Karpas-422 (cell line): ENCODE data around the gene CDK15. TPM values are rescaled to one million over a fixed set of nuclear protein-coding genes. Genes with fewer than 3 reads are reported as not detected.
A peak's percentile ranks its signal among the peaks of the same experiment; 100 is the strongest.

Experiments used
- DNase-seq: peaks from one replicate; pipeline ENCODE4 v3.0.0-alpha.2; 2015
- H2AFZ ChIP-seq: fragments of 200-600 bp; sonication (generic); 2 replicates; pipeline ENCODE4 v1.6.1; 2014; ENCODE audit warnings: antibody characterized with exemption, low read length, mixed read lengths
- H3K27ac ChIP-seq: fragments of 200-600 bp; sonication (generic); 2 replicates; pipeline ENCODE4 v1.5.1; 2014; ENCODE audit warnings: mild to moderate bottlenecking, low read length, moderate library complexity
- H3K27me3 ChIP-seq: fragments of 200-600 bp; sonication (generic); 2 replicates; pipeline ENCODE4 v1.6.1; 2014; ENCODE audit warnings: low read length, mixed read lengths
- H3K36me3 ChIP-seq: fragments of 200-600 bp; sonication (generic); 2 replicates; pipeline ENCODE4 v1.6.1; 2014; ENCODE audit warnings: low read length, mixed read lengths; ENCODE audit not compliant: insufficient read depth
- H3K4me1 ChIP-seq: fragments of 200-600 bp; sonication (generic); 2 replicates; pipeline ENCODE4 v1.6.1; 2014; ENCODE audit warnings: mild to moderate bottlenecking, low read length, mixed read lengths
- H3K4me2 ChIP-seq: fragments of 200-600 bp; sonication (generic); 2 replicates; pipeline ENCODE4 v1.6.1; 2014; ENCODE audit warnings: low read length, low read depth, mild to moderate bottlenecking; ENCODE audit not compliant: poor library complexity, severe bottlenecking
- H3K4me3 ChIP-seq: fragments of 200-600 bp; sonication (generic); 2 replicates; pipeline ENCODE4 v1.5.1; 2014; ENCODE audit warnings: mild to moderate bottlenecking, antibody characterized with exemption, low read length, mixed read lengths
- H3K79me2 ChIP-seq: fragments of 200-600 bp; sonication (generic); 2 replicates; pipeline ENCODE4 v1.6.1; 2014; ENCODE audit warnings: mild to moderate bottlenecking, low read length, mixed read lengths
- H3K9ac ChIP-seq: fragments of 200-600 bp; sonication (generic); 2 replicates; pipeline ENCODE4 v1.6.0; 2014; ENCODE audit warnings: low read length
- H3K9me2 ChIP-seq: fragments of 200-600 bp; sonication (generic), shearing (Covaris generic); replicated peaks from 2 replicates; pipeline ENCODE4 v1.6.0; 2014; ENCODE audit warnings: mild to moderate bottlenecking, low read length, moderate library complexity; ENCODE audit not compliant: insufficient read depth
- H3K9me3 ChIP-seq: fragments of 300-700, 200-600 bp; sonication (generic); 2 replicates; pipeline ENCODE4 v1.6.1; 2014; ENCODE audit warnings: low read length, mixed read lengths
- H4K20me1 ChIP-seq: fragments of 200-600 bp; sonication (generic); 2 replicates; pipeline ENCODE4 v1.6.1; 2014; ENCODE audit warnings: mild to moderate bottlenecking, antibody characterized with exemption, low read length, low read depth; ENCODE audit not compliant: insufficient read depth
- total RNA-seq: library from RNA; depleted of rRNA; stranded (reverse); fragments of >200 nt; shearing (Covaris generic); gene quantifications from 2 replicates; pipeline ENCODE4 v1.2.3, GENCODE V29; 2014; ENCODE audit warnings: low replicate concordance

Gene CDK15
- total RNA-seq, 1 experiment from 2014 or later = not detected

DNA sequence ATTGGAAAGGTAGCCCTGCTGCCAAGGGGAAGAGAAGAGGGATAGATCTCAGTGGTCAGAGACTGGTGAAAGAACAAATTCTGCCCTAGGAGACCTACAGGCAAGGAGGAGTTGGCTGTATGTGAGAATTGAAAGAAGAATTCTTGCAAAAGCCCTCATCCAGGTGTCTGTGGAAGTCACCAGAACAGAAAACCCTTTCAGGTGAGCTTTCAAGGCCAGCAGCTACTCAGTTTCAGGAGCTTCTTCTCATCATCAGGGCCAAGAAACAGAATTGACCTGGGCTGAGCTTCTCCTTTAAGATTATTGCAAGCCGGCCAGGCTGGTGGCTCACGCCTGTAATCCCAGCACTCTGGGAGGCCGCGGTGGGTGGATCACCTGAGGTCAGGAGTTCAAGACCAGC is 110.2 kb downstream of the CDK15 start:
- H3K4me2 ChIP-seq = no peak overlapping the region
- H3K4me3 ChIP-seq = no peak overlapping the region
- H3K9ac ChIP-seq = no peak overlapping the region
- H2AFZ ChIP-seq = no peak overlapping the region
- H3K36me3 ChIP-seq = no peaks in the 10 kb centered on the region
- no peaks in the 10 kb centered on the region for H4K20me1 ChIP-seq
- no peak for DNase-seq
- H3K27me3 ChIP-seq = no peaks in the 10 kb centered on the region
- no peaks in the 10 kb centered on the region for H3K9me3 ChIP-seq
- H3K27ac ChIP-seq = no peak overlapping the region
- H3K9me2 ChIP-seq = no peaks in the 10 kb centered on the region
- no peaks in the 10 kb centered on the region for H3K79me2 ChIP-seq
- peaks cover 48% of the 10 kb centered on the region for H3K4me1 ChIP-seq

DNA sequence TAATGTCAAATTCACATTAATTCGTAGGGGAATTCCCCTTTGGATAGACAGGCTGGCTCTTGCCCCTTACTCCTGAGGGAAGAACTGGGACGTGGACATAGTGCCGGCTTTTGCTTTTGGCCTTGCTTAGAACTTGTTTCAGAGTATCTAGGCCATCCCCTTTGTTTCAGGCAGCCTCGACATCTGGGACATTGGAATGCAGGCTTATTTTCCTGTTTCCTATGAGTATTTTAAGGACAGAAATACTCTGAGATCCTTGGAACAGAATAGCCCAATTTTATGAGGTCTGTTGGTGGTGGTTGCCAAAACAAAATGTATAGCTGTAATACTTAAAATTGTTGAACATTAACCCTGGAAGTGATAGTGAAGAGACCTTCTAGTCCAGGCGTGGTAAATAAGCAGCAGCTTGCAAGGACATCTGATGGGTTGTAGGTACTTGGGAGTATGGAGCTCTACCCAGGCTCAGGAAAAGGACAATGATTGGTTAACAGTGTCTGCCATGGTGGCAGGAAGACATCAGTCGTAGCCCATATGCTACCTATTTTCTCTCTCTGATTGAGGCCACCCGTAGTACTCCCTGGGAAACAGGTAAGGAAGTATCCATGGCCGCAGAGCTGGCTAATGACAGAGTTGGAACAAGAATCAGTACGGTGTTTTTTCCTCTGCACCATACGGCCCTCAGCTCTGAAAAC is 112.4 kb downstream of the CDK15 start:
- Histone ChIP-seq H3K9me2 (no peaks in the 10 kb centered on the region), H3K27ac (no peak overlapping the region)

DNA sequence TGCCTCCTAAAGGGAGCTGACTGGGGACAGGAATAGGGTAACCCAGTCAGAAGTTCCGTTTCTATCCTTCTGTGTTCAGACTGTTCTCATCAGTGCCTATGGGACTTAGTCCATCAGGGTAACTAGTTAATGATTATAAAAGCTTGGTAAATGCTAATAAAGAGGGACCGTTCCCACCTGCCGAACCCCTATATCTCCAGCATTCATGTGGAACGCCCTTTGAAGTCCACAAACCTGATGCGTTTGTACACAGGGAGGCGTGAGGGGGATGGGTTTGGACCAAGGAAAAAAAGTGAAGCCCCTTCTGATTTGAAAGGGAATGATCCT is 112.9 kb downstream of the CDK15 start:
- Histone ChIP-seq H3K27me3 (no peaks in the 10 kb centered on the region), H3K9me2 (no peaks in the 10 kb centered on the region), H3K4me3 (no peak overlapping the region), H4K20me1 (no peaks in the 10 kb centered on the region), H3K9me3 (no peaks in the 10 kb centered on the region), H3K4me1 (peaks cover 39% of the 10 kb centered on the region), H3K36me3 (no peaks in the 10 kb centered on the region), H3K9ac (no peak overlapping the region), H2AFZ (no peak overlapping the region), H3K4me2 (no peak overlapping the region), H3K27ac (no peak overlapping the region), H3K79me2 (no peaks in the 10 kb centered on the region)
- no peak for DNase-seq

More for the DNA sequence above, 112.4 kb downstream of the CDK15 start:
- no peaks in the 10 kb centered on the region for H4K20me1 ChIP-seq
- peaks cover 35% of the 10 kb centered on the region for H3K4me1 ChIP-seq
- no peaks in the 10 kb centered on the region for H3K9me3 ChIP-seq
- H3K79me2 ChIP-seq = no peaks in the 10 kb centered on the region
- no peak overlapping the region for H3K9ac ChIP-seq
- H3K4me3 ChIP-seq = no peak overlapping the region
- no peak overlapping the region for H3K4me2 ChIP-seq
- no peak overlapping the region for H2AFZ ChIP-seq
- no peaks in the 10 kb centered on the region for H3K27me3 ChIP-seq
- DNase-seq = no peak
- H3K36me3 ChIP-seq = no peaks in the 10 kb centered on the region

DNA sequence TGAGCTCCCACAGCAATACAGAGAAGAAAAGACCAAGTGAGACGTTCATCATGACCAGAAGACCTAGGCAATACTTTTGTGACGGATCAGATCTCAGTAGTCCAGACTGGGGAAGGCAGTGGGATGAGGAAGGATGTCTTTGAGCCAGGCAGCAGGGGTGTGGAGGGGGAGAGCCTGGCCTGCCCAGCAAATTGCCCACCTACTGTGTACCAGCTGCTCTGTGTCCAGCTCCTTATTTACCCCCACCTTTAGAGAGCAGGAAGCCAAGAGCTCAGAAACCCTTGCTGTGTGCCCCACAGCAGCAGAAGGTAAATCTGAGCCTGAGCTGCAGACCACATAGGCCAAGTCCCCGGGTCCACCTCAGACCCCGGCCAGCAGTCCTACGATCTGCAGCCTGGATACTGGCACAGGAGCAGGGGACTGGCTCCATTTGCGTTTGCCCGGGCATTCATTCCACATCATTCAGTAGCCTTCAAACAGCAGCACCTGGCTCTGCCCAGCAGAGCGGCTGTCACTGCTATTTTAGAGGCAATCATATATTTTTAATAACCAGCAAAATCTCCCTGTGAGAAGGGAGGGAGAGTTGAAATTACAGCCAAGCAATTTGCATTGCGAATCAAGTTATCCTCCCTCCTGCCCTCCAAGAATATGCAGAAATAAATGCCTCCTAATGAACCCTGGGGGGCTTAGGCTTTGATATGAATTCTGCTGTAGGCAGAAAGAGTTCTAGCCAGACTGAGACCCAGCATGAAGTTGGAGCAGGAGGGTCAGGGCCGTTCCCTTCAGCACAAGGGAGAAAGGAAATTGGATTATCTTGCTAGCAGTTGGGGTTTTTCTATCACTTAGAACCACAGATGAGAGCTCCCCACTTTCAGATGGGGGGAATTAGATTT is 117.3 kb downstream of the CDK15 start:
- Histone ChIP-seq H2AFZ (no peak overlapping the region; the same call in 1 of the 2 replicates), H3K9me3 (no peaks in the 10 kb centered on the region), H3K9me2 (no peaks in the 10 kb centered on the region), H4K20me1 (no peaks in the 10 kb centered on the region), H3K36me3 (no peaks in the 10 kb centered on the region), H3K4me2 (peak overlapping the region; percentile 22), H3K79me2 (no peaks in the 10 kb centered on the region), H3K4me3 (no peak overlapping the region), H3K27ac (no peak overlapping the region), H3K9ac (peak overlapping the region; percentile 6; the same call in 1 of the 2 replicates), H3K4me1 (peaks cover 36% of the 10 kb centered on the region), H3K27me3 (no peaks in the 10 kb centered on the region)
- DNase-seq = no peak

DNA sequence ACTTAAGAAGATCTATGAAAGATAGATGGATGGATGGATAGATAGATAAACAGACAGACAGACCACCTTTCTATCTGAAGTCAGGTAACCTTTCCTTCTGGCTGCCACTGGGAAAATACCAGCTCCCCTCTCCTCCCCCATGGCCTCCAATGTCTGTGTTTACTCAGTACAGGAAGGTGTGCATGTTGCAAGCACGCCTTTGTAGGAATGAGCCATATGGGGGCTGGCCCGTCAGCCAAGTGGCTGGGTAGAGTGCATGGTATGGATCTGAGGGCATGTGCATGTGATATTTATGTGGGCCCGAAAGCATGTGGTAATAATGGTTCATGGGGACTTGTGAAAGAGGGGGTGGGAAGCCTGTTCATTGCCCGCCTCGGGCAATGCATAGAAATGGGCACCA is 118.1 kb downstream of the CDK15 start:
- Histone ChIP-seq H3K9me2 (no peaks in the 10 kb centered on the region), H3K4me1 (peaks cover 36% of the 10 kb centered on the region), H3K4me3 (no peak overlapping the region), H3K79me2 (no peaks in the 10 kb centered on the region), H4K20me1 (no peaks in the 10 kb centered on the region), H3K4me2 (peak overlapping the region; percentile 22), H3K9ac (0 out of 2 replicates have a peak overlapping the region, but pooled peaks have one; percentile 6), H2AFZ (no peak overlapping the region; the same call in 1 of the 2 replicates), H3K9me3 (no peaks in the 10 kb centered on the region), H3K27me3 (no peaks in the 10 kb centered on the region), H3K36me3 (no peaks in the 10 kb centered on the region), H3K27ac (no peak overlapping the region)
- DNase-seq = no peak

DNA sequence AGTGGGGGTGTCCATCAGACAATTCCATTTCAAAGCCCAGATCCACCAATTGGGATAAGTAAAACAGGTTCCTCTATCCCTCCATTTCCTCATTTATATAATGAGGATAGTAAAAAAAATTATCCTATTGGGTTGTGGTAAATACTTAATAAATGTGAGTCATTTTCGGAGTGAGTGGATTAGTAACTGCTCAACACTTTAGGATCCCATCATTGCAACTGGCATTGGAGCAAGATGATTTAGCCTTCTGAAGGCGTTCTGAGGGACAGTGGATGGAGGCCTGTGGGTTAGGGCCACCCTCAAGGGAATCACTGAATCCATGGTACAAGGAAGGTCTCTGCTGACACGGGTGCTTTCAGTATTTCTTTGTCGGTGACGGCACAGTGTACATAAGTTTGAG is 118.7 kb downstream of the CDK15 start:
- DNase-seq = no peak
- H3K79me2 ChIP-seq = no peaks in the 10 kb centered on the region
- H3K27ac ChIP-seq = no peak overlapping the region
- no peaks in the 10 kb centered on the region for H3K9me3 ChIP-seq
- no peak overlapping the region for H3K4me3 ChIP-seq
- H2AFZ ChIP-seq = no peak overlapping the region
- H3K9ac ChIP-seq = no peak overlapping the region
- no peaks in the 10 kb centered on the region for H3K9me2 ChIP-seq
- H3K4me1 ChIP-seq = peaks cover 36% of the 10 kb centered on the region
- no peaks in the 10 kb centered on the region for H3K27me3 ChIP-seq
- no peak overlapping the region for H3K4me2 ChIP-seq
- H4K20me1 ChIP-seq = no peaks in the 10 kb centered on the region
- no peaks in the 10 kb centered on the region for H3K36me3 ChIP-seq

DNA sequence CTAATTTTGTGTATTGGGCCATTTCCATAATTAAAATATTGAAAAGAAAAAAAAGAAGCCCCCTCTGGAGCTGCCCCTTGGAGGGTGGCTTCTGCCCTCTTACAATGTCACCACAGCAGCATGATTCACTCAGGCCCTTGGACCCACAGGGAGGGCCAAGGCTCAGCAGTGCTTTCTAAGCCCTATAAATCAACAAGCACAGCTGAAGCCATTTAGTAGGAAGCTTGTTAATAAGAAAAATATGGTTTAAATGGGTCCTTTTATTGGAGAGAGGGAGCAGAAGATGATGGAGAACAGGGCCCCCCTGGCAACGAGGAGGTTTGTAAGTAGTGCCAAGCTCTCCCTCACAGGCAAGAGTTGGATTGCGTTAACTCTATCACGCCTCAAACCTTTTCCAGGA is 119.7 kb downstream of the CDK15 start:
- H3K4me1 ChIP-seq = peaks cover 36% of the 10 kb centered on the region
- DNase-seq = no peak
- H3K9me2 ChIP-seq = no peaks in the 10 kb centered on the region
- no peak overlapping the region for H3K27ac ChIP-seq
- H2AFZ ChIP-seq = no peak overlapping the region
- H3K36me3 ChIP-seq = no peaks in the 10 kb centered on the region
- H3K9me3 ChIP-seq = no peaks in the 10 kb centered on the region
- H3K4me2 ChIP-seq = no peak overlapping the region
- H4K20me1 ChIP-seq = no peaks in the 10 kb centered on the region
- no peaks in the 10 kb centered on the region for H3K27me3 ChIP-seq
- H3K79me2 ChIP-seq = no peaks in the 10 kb centered on the region
- H3K4me3 ChIP-seq = no peak overlapping the region
- H3K9ac ChIP-seq = no peak overlapping the region

DNA sequence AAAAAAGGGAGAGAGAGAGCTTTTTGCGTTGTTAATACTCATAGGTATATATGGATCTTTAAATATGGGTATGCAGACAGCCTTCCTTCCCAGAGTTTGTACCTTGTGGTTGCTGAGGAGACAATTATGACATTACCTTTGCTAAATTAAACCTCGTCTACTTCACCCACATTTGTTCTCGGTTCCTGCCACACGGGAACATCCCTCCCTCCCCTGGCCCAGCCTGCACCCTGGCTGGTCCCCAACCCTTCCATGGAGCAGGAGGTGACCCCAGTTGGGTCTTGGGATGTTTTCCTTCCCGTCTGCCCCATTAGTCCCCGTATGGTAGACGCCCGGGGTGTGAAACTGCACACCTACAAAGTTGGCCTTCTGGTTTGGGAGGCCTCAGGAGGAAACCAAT is 122.0 kb downstream of the CDK15 start:
- H3K36me3 ChIP-seq = no peaks in the 10 kb centered on the region
- H3K27me3 ChIP-seq = no peaks in the 10 kb centered on the region
- no peak overlapping the region for H3K27ac ChIP-seq
- H3K9me3 ChIP-seq = no peaks in the 10 kb centered on the region
- peaks cover 28% of the 10 kb centered on the region for H3K4me1 ChIP-seq
- H3K4me2 ChIP-seq = no peak overlapping the region
- no peak for DNase-seq
- no peak overlapping the region for H2AFZ ChIP-seq
- no peak overlapping the region for H3K4me3 ChIP-seq
- H4K20me1 ChIP-seq = no peaks in the 10 kb centered on the region
- no peak overlapping the region for H3K9ac ChIP-seq
- no peaks in the 10 kb centered on the region for H3K9me2 ChIP-seq
- H3K79me2 ChIP-seq = no peaks in the 10 kb centered on the region
